Testis (tissue), 2 donors: ENCODE data around the gene SCGB3A2.

Source experiments
- POLR2A ChIP-seq: fragments of 450-650 bp; IDR thresholded peaks from one replicate; pipeline ENCODE4 v1.6.1; 2017; ENCODE audit warnings: antibody characterized with exemption, mild to moderate bottlenecking, moderate library complexity
- TF ChIP-seq, protein P1 (sequence below), 3 experiments: fragments of 450-650 bp in 2 of 3; fragments of 200-600 bp in 1 of 3; sonication (generic) in 1 of 3; IDR thresholded peaks; one replicate each; pipeline ENCODE4 v1.5.1; 2016 to 2019; ENCODE audit warnings: antibody characterized with exemption in 3 of 3, mild to moderate bottlenecking in 2 of 3, moderate library complexity in 1 of 3

DNA sequence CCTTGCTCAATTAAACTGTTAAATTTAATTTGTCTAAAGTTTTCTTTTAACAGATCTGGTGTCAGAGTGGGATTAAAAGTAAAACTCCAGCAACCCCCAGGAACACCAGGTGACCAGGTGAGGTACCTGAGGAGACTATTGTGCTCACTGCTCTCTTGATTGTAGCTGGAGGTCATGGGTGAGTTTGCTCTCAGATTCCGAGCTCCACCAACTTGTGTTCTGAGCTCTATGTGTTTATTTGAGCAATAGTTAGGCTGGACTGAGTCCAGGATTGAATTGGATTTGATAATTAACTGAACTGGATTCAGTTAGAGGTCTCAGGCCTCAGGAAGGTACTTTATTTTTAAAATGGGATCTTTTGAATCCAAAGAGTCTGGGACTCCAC, 17.9 kb upstream of the SCGB3A2 start:
- TF ChIP-seq, protein P1, sequence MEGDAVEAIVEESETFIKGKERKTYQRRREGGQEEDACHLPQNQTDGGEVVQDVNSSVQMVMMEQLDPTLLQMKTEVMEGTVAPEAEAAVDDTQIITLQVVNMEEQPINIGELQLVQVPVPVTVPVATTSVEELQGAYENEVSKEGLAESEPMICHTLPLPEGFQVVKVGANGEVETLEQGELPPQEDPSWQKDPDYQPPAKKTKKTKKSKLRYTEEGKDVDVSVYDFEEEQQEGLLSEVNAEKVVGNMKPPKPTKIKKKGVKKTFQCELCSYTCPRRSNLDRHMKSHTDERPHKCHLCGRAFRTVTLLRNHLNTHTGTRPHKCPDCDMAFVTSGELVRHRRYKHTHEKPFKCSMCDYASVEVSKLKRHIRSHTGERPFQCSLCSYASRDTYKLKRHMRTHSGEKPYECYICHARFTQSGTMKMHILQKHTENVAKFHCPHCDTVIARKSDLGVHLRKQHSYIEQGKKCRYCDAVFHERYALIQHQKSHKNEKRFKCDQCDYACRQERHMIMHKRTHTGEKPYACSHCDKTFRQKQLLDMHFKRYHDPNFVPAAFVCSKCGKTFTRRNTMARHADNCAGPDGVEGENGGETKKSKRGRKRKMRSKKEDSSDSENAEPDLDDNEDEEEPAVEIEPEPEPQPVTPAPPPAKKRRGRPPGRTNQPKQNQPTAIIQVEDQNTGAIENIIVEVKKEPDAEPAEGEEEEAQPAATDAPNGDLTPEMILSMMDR (IDR thresholded peaks at IDR 0.05) = no peak
- TF ChIP-seq POLR2A = no peak
